HG02970 (cell line): ENCODE data around the gene VSTM2B.
"Not testable (repeated sequence)": the region's sequence is repeated elsewhere in the genome, so short reads cannot be mapped to it uniquely, and the experiment has no call there.

Experiments
- ATAC-seq: cut with Tn5 transposase; IDR thresholded peaks from one replicate; pipeline ENCODE4 v1.9.1; 2021; ENCODE audit warnings: mild to moderate bottlenecking, moderate library complexity, moderate number of reproducible peaks; ENCODE audit not compliant: unreplicated experiment, low FRiP score

The VSTM2B gene

DNA sequence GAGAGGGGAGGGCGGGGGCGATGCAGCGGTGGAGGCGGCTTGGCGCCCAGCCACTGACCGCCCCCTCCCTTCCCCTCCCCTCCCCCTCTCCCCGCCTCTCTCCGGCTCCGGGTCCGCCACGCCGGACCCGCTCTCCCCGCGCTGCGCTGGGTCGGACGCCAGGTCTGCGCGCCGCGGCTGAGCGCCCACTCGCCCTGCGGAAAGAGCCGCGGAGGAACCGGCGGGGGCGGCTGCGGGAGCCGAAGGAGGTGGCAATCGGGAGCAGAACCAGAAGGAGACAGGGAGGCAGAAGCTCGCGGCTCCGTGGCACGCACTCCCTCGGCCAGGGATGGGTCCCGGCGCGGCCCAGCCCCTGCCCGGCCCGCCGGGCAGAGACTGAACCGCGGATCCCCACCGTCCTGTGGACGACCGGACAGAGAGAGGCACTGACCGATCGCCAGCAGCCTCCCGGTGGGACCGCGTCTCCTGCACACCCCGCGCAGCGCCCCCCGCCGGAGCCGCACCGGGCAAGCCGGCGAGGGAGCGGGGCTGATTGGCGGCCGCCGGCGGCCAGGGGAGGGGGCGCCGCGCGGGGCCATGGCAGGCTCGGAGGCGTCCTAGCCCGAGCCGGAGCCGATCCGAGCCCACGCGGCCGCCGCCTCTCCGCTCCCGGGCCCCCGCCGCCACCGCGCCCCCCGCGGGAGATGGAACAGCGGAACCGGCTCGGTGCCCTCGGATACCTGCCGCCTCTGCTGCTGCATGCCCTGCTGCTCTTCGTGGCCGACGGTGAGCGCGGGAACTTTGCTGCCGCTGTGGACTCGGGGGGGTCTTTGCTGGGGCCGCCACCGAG is at the start of gene VSTM2B:
VSTM2B (plus strand) TSS at position 94 of the 829 bp plus-strand sequence; CDS start at position 684, 590 bp downstream.
- ATAC-seq: no peak

DNA sequence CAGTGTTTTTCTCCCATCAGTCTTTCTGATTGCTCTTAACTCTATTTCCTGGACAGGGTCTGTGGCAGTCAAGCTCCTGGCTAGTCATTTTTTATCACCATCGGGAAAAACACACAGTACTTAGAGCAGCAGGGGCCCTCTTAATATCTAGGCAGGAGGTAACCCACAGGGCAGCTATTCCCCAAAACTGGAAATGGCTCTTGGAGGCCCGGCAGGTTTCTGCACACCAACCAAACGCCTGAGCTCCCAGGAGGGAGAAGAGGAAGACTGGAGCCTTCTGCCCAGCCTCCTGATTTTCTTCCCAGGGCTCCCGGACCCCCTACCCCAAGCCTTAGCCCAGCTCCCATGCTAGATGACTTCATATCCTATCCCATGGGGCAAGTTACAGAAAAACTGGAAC is 49.3 kb upstream of the VSTM2B start:
- no peak for ATAC-seq

DNA sequence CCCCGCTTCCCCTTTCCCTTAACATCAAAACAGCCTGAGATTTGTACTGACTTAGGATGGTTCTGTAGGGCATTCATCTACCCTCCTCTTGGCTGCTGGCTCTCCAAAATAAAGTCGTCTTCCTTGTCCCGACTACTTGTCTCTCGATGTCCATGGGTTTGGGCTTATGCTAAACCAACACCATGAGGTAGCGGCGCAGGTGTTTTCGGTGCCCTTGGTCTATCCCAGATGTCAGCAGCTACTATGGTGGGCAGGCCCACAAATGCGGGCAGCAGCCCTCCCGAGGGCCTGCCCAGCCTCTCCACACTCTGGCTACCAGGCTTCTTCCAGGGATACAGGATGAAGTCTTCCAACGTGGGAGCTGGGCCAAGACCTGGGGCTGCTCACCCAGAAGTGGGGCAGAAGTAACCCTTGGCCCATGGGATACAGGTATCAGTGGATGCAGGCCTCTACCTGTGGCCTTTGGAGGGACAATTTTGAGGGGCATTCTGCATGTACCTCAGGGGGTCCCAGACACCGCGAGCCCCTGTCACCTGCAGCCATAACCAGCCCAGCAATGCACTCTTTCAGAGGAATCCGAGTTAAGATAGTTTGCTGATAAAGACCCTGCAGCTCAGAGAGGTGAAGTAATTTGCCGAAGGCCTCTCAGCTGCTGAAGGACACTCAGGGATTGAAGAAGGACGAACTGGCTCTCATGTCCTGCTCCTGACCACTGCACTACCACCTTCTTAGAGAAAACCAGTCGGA is 47.8 kb upstream of the VSTM2B start:
- no peak for ATAC-seq

DNA sequence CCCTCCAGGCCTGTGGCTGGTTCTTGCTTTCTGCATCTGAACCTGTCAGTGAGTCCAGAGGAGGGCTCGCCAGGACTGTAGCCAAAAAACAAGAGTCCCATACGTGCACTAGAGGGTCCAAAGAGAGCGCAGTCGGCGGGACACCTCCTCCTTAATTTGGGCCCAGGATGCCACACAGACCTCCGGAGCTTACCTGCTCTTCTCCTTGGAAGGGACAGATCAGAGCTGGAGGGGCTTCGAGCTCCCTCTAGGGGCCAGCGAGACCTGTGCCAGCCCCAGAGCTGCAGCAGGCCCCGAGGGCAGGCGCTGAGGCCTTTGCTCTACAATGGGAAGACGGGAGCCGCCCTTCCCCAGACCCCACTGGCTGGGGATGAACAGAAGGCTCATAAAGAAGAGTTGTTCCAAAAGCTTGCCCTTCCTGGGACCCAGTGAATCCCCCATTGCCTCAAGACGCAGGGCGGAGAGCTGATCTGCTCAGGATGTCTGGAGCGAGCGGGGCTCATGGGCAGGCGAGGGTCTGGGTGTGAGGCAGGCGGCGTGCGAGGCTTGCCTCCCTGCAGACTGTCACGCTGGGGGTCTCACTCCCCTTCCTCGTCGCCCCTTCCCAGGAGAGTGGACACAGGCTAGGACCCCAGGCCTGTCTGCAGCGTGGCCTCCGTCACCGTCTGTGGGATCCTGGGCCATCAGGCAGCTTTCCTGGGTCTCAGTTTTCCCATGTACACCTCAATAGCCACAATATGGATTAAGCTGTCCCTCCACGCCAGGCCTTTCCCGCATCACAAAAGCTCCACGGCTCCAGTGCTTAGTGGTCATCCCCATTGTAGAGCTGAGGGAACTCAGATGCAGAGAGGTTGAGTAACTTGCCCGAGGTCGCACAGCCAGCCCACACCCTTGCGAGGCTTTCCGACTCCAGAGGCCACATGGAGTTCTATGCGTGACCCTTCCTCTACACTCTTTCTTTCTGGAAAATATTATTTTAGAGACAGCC is 46.9 kb upstream of the VSTM2B start:
- ATAC-seq: no peak

DNA sequence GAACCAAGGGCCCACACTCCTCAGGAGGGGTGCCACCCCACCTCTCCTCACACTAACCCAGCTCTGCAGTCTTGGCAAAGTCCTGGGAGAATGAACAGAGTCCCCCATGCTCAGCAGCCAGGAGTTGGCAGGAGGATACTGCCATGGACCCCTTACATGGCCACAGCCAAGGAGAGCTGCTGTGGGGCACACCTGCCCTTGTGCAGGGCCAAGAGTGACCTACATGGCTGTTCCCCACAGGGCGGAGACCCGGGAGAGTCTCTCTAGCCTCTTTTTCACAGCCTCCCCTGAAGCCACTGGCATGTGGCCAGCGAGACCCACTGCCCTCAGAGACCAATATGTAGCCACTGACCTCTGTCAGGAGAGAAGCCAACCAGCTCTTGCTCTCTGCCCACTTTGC is 45.9 kb upstream of the VSTM2B start:
- ATAC-seq: no peak

DNA sequence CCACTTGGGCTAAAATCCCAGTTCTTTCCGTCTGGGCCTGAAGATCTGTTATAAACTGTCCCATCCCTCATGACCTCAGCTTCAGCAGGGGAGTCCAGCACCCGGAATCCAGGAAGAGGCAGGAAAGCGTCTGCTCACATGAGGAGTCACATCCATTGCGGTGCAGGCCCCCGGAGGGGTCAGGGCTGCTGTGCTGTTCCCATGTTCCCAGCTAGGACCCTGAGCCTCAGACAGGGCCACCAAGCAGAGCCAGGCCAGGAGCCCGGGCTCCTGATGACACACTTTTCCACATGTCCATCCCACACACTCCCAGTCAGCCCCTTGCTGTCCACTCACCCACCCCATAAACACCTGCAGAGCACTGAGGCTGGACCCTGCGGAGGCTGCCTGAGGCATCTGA is 45.3 kb upstream of the VSTM2B start:
- ATAC-seq: no peak

DNA sequence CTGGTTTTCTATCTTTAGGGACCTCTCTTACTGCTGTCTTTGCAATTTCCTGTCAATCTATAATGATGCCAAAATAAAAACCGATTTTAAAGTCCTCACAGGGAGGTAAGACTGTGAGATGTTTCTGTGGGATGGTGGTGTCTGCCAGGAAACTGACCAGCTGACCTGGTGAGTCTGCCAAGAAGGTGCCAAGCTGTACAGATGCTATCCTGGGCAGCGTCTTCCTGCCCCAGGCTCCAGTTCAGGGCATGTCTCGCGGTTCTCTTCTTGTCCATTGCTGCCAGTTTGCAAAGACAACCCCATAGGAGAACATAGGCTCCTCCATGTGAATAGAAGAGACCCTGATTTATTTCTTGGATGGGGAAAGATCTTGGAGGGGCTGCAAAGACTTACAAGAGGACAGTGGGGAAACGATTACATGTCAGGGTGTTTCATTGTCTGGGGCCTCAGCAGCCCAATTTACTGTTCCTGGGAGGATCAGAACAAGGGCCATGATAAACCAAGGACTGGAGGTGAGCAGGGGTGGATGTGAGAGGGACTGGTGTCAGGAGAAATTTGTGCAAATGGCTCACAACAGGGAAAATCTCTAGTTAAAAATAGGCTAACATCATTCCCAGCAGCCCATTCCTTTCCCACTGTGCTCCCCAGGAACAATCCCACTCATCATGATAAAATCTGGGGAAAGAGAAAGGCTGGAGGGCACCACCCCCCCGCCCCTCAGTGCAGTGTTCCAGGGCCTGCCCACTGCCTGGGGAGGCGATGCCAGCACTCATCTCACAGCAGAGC is 42.7 kb upstream of the VSTM2B start:
- ATAC-seq: no peak

DNA sequence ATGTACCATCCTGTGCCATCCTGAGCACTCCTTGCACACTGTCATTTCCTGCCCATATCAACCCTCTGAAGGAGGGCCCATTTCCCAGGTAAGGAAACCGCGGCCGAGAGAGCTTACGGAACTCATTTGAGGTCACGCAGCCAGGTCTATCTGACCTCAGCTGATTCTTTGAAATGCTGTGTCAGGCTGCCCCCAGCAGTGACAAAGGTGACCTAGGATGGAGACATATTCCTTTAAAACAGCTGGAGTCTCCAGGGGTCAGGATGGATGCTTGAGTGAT is 42.2 kb upstream of the VSTM2B start:
- no peak for ATAC-seq

DNA sequence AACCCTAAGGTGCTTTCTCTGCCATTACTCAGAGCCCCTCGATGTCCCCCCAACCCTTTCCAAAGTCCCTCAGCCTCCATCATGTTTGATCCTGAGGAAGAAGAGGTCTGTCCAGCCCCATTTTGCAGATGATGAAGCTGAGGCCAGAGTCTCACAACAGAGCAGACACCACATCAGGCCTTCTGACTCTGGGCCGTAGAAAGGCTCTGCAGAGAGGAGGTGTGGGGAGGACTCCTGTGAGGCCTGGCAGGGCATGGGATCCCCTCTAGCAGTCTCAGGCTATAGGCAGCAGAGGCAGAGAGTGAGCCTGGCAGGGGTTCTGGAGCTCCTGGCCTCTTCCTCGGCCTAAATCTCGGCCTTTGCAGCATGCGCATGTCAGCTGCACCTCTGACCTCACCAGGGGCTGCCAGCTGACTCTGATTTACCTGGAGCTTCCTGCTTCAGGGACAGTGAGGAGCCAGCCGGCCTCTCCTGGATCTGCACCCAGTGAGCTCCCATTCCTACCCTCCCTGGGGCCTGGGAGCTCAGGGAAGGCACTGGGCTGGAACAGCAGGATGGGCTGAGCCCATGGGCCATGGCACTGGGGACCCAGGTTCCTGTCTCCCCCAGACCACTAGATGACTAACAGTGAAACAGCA is 41.7 kb upstream of the VSTM2B start:
- ATAC-seq: no peak

DNA sequence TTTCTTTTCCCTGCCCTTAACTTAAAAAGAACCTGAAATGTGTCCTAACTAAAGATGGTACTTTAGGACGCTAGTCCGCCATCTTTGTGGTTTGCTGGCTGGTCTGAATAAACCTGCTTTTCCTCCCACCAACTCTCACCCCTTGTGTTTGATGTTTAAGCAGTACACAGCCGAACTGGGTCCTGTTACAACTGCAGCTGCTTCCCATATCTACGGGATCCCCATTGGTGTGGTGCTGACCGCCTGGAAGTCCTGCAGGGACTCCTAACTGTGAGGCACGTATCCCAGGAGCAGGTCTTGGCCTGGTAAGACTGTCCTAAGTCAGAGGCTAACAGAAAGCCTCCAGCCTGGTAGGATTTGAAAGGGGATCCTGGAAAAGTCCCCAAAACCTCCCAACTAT is 40.9 kb upstream of the VSTM2B start:
- no peak for ATAC-seq

DNA sequence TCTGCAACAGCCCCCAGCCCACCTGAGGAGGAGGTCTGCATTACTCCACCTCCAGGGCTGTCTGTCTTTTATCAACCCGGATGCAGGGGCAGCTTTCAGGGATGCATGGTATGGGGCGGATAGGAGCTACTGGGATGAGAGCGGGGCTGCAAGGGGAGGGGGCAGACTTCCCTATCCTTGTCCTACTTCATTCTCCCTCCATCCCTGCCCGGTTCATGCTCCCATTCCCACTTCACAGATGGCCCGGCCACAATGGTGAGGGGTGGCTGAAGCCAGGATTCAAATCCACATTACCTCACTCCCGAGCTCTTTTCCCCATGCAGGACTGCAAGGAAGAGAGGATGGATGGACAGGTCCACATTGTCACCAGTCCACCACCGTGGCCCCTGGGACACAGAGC is 40.5 kb upstream of the VSTM2B start:
- no peak for ATAC-seq

DNA sequence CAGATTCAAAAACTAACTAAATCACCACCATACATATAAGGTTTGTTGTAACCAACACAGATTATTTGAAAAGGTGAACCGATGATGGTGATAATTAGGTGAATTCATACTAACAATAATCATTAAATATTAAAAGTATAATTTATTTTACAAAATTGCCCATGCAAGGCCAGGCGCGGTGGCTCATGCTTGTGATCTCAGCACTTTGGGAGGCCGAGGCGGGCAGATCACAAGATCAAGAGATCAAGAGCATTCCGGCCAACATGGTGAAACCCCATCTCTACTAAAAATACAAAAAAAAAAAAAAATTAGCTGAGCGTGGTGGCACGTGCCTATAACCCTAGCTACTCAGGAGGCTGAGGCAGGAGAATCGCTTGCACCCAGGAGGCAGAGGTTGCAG is 38.8 kb upstream of the VSTM2B start:
- ATAC-seq: not testable (repeated sequence)

DNA sequence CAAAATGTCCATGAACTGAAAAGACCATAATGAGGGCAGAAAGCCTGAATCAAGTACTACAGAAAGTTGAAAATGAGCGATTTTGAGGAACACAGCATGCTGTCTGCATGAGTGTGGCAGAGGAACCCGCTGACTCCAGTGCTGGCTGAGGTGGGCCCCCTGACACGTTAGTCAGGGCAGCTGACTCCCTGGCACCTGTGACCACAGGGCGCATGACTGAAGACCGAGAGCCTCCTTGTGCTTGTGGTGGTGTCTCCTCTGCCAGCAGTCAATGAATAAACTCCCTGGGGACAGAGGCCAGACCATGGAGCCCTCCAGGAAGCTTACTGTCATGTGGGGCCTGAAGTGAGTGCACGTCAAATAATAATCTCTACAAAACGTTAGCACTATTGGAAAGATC is 38.4 kb upstream of the VSTM2B start:
- no peak for ATAC-seq

DNA sequence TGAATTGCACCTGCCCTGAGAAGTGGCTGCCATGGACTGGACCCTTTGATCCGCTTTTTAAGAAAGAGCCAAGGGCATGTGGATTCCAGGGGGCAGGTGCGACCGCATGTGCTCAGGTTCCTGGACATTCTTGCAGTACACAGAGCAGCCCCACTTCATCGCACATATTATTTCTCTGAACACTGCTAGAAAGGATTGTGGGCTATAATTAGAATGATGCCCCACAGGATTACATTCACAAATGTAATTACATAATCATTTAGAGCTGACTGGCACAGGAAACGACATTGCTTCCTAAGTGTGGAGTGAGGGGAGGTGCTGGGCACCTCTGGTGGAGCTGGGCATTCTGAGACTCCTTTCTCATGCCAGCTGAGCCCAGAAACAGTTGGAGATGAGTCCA is 37.5 kb upstream of the VSTM2B start:
- no peak for ATAC-seq

DNA sequence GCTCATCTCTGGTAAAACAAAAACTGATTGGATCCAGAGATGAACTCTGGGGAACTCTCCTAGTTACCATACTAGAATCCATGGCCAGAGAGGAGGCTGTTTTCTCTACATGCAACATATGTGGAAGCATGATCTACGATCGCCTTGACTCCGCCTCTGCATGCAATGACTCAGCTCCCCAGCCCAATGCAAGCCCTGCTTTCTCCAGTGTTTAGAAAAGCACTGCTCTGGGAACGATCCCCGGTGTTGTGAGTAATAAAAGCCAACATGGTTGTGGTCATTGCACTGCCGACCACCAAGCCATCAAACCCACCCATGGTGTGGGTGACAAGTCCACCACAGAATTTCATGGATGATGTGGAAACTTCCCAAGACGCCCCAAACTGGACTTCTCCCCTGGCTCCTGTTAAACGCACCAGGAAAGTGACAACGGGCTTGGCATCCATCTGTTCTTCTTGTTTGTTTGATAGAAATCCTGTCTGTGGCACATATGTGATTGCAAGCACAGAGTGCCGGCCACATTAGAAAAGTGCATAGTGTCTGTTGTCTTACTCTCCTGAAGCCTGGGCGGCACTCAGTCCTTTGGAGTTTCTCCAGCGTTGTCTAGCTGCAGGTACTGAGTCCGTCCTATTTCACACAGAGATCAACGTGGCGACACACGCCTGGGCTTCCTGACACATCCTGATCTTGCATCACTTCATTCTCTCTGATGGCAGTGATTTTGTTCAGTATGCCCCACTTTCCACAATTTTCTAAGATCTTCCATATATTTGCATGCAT is 36.4 kb upstream of the VSTM2B start:
- no peak for ATAC-seq

DNA sequence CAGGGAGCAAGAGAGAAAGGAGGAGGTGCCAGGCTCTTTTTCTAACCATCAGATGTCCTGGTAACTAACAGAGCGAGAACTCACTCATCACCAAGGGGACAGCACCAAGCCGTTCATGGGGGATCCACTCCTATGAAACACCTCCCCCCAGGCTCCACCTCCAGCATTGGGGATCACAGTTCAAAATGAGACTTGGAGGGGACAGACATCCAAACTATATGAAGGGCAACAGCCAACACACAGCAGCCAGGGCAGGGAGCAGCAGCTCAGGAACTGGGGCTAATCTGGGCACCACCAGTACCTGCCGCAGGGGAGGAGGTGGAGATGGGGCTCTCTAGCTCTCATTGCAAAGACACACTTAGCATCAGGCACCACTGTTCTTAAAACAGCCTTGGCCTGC is 34.3 kb upstream of the VSTM2B start:
- ATAC-seq: no peak

DNA sequence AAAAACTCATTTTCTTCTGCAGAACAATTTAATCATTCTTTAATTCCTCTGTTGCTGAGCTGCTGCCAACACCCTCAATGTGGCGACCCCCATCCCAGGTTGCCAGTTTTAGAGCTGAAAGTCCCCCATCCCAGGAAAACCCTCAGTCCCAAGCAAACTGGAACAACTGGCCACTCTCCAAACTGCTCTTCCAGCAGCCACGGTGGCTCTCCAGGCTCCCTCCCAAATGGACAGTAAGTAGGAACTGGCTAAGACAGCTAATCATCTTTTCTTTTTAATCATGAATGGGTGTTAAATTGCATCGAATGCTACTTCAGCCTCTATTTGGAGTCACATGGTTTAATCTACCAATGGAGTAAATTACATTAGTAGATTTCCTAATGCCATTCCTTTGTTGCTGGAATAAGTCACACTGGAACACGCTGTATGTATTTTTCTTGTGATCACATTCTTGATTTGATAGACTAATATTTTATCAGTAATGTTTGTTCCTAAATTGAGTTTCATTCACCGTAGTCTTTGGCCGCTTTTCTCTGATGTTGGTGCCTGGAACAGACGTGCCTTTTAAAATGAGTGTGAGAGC is 33.7 kb upstream of the VSTM2B start:
- no peak for ATAC-seq

DNA sequence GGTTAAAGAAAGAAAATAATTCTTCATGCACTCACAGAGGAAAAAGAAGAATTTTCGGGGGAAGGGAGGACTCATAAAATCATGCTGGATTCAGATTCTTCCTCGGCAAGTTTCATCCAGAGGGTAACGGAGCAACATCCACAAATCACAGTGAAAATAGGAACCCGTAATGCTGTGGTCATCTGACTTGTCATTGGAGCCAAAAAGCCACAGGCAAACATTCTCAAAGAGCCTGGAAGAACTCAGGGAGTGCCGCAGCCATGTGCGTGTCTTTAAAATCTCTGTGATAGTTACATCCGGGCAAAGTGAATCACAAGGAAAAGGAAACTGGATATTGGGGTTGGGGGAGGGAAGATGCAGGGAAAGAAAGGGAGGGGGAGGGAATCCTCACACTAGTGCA is 33.0 kb upstream of the VSTM2B start:
- no peak for ATAC-seq

DNA sequence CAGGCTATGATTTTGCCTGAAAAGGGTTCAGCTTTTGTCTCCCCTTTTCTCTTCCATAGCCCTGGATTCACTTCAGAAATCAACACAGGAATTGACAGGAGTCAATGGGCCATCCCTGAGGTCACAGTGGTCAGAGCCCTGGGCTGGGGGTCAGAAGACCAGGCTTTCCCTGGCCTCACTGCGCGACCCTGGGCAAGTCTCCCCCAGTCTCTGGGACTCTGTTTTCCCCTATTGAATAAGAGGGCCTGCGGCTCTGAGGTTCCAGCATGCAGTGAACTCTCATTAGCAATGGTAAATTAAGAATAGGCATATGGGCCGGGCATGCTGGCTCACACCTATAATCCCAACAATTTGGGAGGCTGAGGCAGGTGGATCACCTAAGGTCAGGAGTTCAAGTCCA is 30.7 kb upstream of the VSTM2B start:
- no peak for ATAC-seq
